H1 (cell line): ENCODE data around the gene TTLL5. TPM values are rescaled to one million over a fixed set of nuclear protein-coding genes. Genes with fewer than 3 reads are reported as not detected.

ENCODE experiments used
- CTCF ChIA-PET: fragments of 300-600 bp; sonication (Branson Sonifier 250); formaldehyde crosslinking; loops from one replicate; lab custom pipeline; 2021; ENCODE audit not compliant: partially characterized antibody; lab: Charles Lee
- POLR2A ChIA-PET: fragments of 300-600 bp; sonication (Branson Sonifier 250); formaldehyde crosslinking; loops from one replicate; lab custom pipeline; 2021; ENCODE audit warnings: inconsistent platforms; ENCODE audit not compliant: partially characterized antibody; lab: Charles Lee
- DNase-seq, 2 experiments: peaks; one replicate each; pipeline versions ENCODE4 v3.0.0 to v3.0.0-alpha.2; 2010 to 2022; ENCODE audit warnings: low spot score in 2 of 2, low read depth in 1 of 2, mixed read lengths in 1 of 2
- FAIRE-seq: peaks from 2 replicates; lab custom pipeline; 2011; peaks lifted over from hg19 to GRCh38; lab: Jason Lieb, UNC
- H2AFZ ChIP-seq: 2 replicates; pipeline ENCODE4 v1.8.1; 2012; ENCODE audit warnings: low read length, inconsistent platforms
- H2AK5ac ChIP-seq: 2 replicates; pipeline ENCODE4 v1.6.1; 2013; ENCODE audit warnings: low read depth, low read length
- H2BK120ac ChIP-seq: replicated peaks from 2 replicates; pipeline ENCODE3; 2013; ENCODE audit warnings: low read depth, low read length, inconsistent platforms
- H2BK12ac ChIP-seq: 2 replicates; pipeline ENCODE4 v1.6.1; 2013; ENCODE audit warnings: low read depth, low read length
- H2BK15ac ChIP-seq: 2 replicates; pipeline ENCODE4 v1.6.1; 2013; ENCODE audit warnings: low read length
- H2BK20ac ChIP-seq: 2 replicates; pipeline ENCODE4 v1.6.1; 2013; ENCODE audit warnings: low read length
- H2BK5ac ChIP-seq: 2 replicates; pipeline ENCODE4 v1.6.1; 2013; ENCODE audit warnings: low read depth, low read length
- H3K14ac ChIP-seq: 2 replicates; pipeline ENCODE4 v1.6.1; 2013; ENCODE audit warnings: inconsistent platforms; ENCODE audit not compliant: insufficient read length
- H3K18ac ChIP-seq: 2 replicates; pipeline ENCODE4 v1.6.1; 2013; ENCODE audit warnings: low read length; ENCODE audit errors: extremely low read depth
- H3K23ac ChIP-seq: 2 replicates; pipeline ENCODE4 v1.6.1; 2013; ENCODE audit warnings: inconsistent platforms; ENCODE audit not compliant: insufficient read length
- H3K23me2 ChIP-seq: 2 replicates; pipeline ENCODE4 v1.6.1; 2013; ENCODE audit warnings: low read depth, low read length
- H3K27ac ChIP-seq: 2 replicates; pipeline ENCODE4 v1.6.1; 2011; ENCODE audit warnings: low read depth, low read length, inconsistent platforms
- H3K27me3 ChIP-seq, 4 experiments: replicated peaks in 1 of 4; 1 replicate in 1 of 4; 2 replicates in 3 of 4; pipeline versions ENCODE4 v1.6.1 to v1.8.1; 2011 to 2013; ENCODE audit warnings: low read length in 3 of 4, mild to moderate bottlenecking in 3 of 4, inconsistent platforms in 2 of 4, mixed read lengths in 2 of 4, moderate library complexity in 1 of 4; ENCODE audit not compliant: control insufficient read depth in 3 of 4, insufficient read depth in 3 of 4; ENCODE audit errors: extremely low read depth in 1 of 4
- H3K36me3 ChIP-seq, 4 experiments: 2 replicates each; pipeline versions ENCODE4 v1.6.1 to v1.8.1; 2011 to 2013; ENCODE audit warnings: mild to moderate bottlenecking in 4 of 4, low read length in 3 of 4, moderate library complexity in 2 of 4, control low read depth in 1 of 4, inconsistent platforms in 1 of 4; ENCODE audit not compliant: insufficient read depth in 4 of 4, control insufficient read depth in 2 of 4
- H3K4ac ChIP-seq: replicated peaks from 2 replicates; pipeline ENCODE3; 2013; ENCODE audit warnings: low read length, low read depth, mixed read lengths, inconsistent platforms; ENCODE audit not compliant: insufficient read length
- H3K4me1 ChIP-seq, 4 experiments: replicated peaks in 1 of 4; 1 replicate in 1 of 4; 2 replicates in 3 of 4; pipeline versions ENCODE4 v1.6.1 to v1.8.1; 2011 to 2013; ENCODE audit warnings: low read length in 3 of 4, inconsistent platforms in 2 of 4, mixed read lengths in 1 of 4; ENCODE audit not compliant: insufficient read depth in 4 of 4, control insufficient read depth in 3 of 4
- H3K4me2 ChIP-seq, 2 experiments: 2 replicates each; pipeline versions ENCODE4 v1.6.1 to v1.8.1; 2011 to 2013; ENCODE audit warnings: low read depth in 2 of 2, low read length in 2 of 2, control low read depth in 1 of 2, inconsistent platforms in 1 of 2, mild to moderate bottlenecking in 1 of 2; ENCODE audit not compliant: insufficient read depth in 1 of 2
- H3K4me3 ChIP-seq, 4 experiments: fragments of 200-600, 300-600 bp in 1 of 4; sonication (generic), shearing (Covaris generic), sonication (Bioruptor Twin) in 1 of 4; 2 replicates each; pipeline versions ENCODE4 v1.5.1 to v1.8.1; 2011 to 2016; ENCODE audit warnings: low read length in 4 of 4, low read depth in 3 of 4, control low read depth in 2 of 4, inconsistent platforms in 2 of 4, mild to moderate bottlenecking in 2 of 4, mixed read lengths in 1 of 4, moderate library complexity in 1 of 4; ENCODE audit not compliant: insufficient read depth in 2 of 4; ENCODE audit errors: extremely low read depth in 1 of 4
- H3K56ac ChIP-seq: replicated peaks from 2 replicates; pipeline ENCODE3; 2013; ENCODE audit warnings: low read depth, mild to moderate bottlenecking, mixed read lengths, low read length, inconsistent platforms; ENCODE audit not compliant: insufficient read length
- H3K79me1 ChIP-seq: 2 replicates; pipeline ENCODE4 v1.6.1; 2013; ENCODE audit warnings: low read depth, low read length, control low read depth
- H3K79me2 ChIP-seq, 2 experiments: 2 replicates each; pipeline versions ENCODE4 v1.6.1 to v1.8.1; 2012 to 2013; ENCODE audit warnings: low read length in 2 of 2, mild to moderate bottlenecking in 2 of 2, inconsistent platforms in 1 of 2; ENCODE audit not compliant: insufficient read depth in 2 of 2, control insufficient read depth in 1 of 2
- H3K9ac ChIP-seq, 4 experiments: replicated peaks in 1 of 4; 1 replicate in 1 of 4; 2 replicates in 3 of 4; pipeline versions ENCODE4 v1.6.1 to v1.8.1; 2011 to 2013; ENCODE audit warnings: low read depth in 3 of 4, low read length in 3 of 4, control low read depth in 2 of 4, mild to moderate bottlenecking in 2 of 4, moderate library complexity in 2 of 4, inconsistent platforms in 1 of 4; ENCODE audit errors: extremely low read depth in 1 of 4
- H3K9me3 ChIP-seq, 2 experiments: 2 replicates each; pipeline versions ENCODE4 v1.6.1 to v1.8.1; 2012 to 2013; ENCODE audit warnings: mild to moderate bottlenecking in 2 of 2, moderate library complexity in 2 of 2, control low read depth in 1 of 2, inconsistent platforms in 1 of 2, low read depth in 1 of 2, low read length in 1 of 2, mixed read lengths in 1 of 2; ENCODE audit not compliant: insufficient read depth in 2 of 2
- H4K20me1 ChIP-seq, 2 experiments: replicated peaks in 1 of 2; 2 replicates each; pipeline versions ENCODE3 to v1.8.1; 2011 to 2013; ENCODE audit warnings: inconsistent platforms in 2 of 2, low read length in 2 of 2, mild to moderate bottlenecking in 1 of 2; ENCODE audit not compliant: insufficient read depth in 2 of 2, control insufficient read depth in 1 of 2
- H4K5ac ChIP-seq: 2 replicates; pipeline ENCODE4 v1.6.1; 2013; ENCODE audit warnings: low read length, low read depth, mixed read lengths, inconsistent platforms; ENCODE audit not compliant: insufficient read length
- H4K8ac ChIP-seq: 2 replicates; pipeline ENCODE4 v1.8.0; 2013; ENCODE audit warnings: mild to moderate bottlenecking, moderate library complexity, low read length, inconsistent platforms; ENCODE audit not compliant: insufficient read depth; ENCODE audit errors: extremely low read depth
- H4K91ac ChIP-seq: replicated peaks from 2 replicates; pipeline ENCODE3; 2013; ENCODE audit warnings: low read length, mixed read lengths, inconsistent platforms; ENCODE audit not compliant: insufficient read length
- CBX8 ChIP-seq: fragments of 300-800, 300-1000 bp; sonication (generic); IDR thresholded peaks from 2 replicates; pipeline ENCODE4 v1.7.1; 2016; ENCODE audit warnings: low read depth, low read length, borderline replicate concordance
- MAX ChIP-seq: IDR thresholded peaks from 2 replicates; pipeline ENCODE4 v1.6.1; 2012; ENCODE audit warnings: inconsistent platforms
- WGBS, 2 experiments: shearing (Covaris generic) in 1 of 2; methylation state at CpG; one replicate each; pipeline versions ENCODE4 v1.1.6 to v1.1.7; 2013 to 2015; ENCODE audit warnings: low lambda C conversion rate in 2 of 2, mixed read lengths in 2 of 2, inconsistent platforms in 1 of 2, low coverage in 1 of 2, missing lambda C conversion rate in 1 of 2; ENCODE audit not compliant: insufficient replicate concordance in 2 of 2, insufficient coverage in 1 of 2, insufficient read length in 1 of 2; ENCODE audit errors: extremely low coverage in 1 of 2, missing lambda C conversion rate in 1 of 2; 5-methylcytosine and 5-hydroxymethylcytosine counted together
- polyA plus RNA-seq, 7 experiments: library from polyadenylated mRNA; depleted of rRNA in 3 of 7; stranded (reverse) in 5 of 7; unstranded in 2 of 7; fragments of >200 nt in 5 of 7; fragments of 200-250 nt in 2 of 7; gene quantifications; 1 replicate in 5 of 7; 2 replicates in 1 of 7; 4 replicates in 1 of 7; pipeline versions ENCODE4 v1.2.1 to v1.2.3, GENCODE V29; 2011 to 2013; ENCODE audit warnings: missing spikeins in 2 of 7, mixed read lengths in 2 of 7
- total RNA-seq: library from RNA; stranded (reverse); fragmentation: NEBNext Ultra II Directional; extraction: Animal tissue kit (Norgen Biotek cat#: 25700); gene quantifications from 2 replicates; pipeline ENCODE4 v1.2.1, GENCODE V29; 2021

Gene TTLL5
- total and polyA plus RNA-seq, 2 of the 8 experiments (the other 6 are each of a cell fraction or from before 2014, with no cell fraction given) = 16.1 to 45.9 TPM

GRCh38 chr14:75972801-75973421, 311.9 kb downstream of the TTLL5 start:
- no peak overlapping the region for H3K4ac ChIP-seq
- ChIA-PET POLR2A (interaction anchor here (0.7 kb wide), 1 partner anchor 35 kb away, joined by 3 read pairs; no protein-coding TSS in a partner anchor), CTCF (interaction anchor here (0.8 to 20.1 kb wide), 8 partner anchors 10 to 490 kb away, joined by 3 to 261 read pairs (median 4); no protein-coding TSS in a partner anchor)
- no peak overlapping the region for H2AK5ac ChIP-seq
- H4K8ac ChIP-seq = no peak overlapping the region
- no peak overlapping the region for H4K91ac ChIP-seq
- WGBS, 2 experiments = 64% methylated on average over 7 of the region's 7 CpGs; no CpG with 5 or more reads in 1 of the 2 experiments
- no peak overlapping the region for H3K4me3 ChIP-seq
- H3K9ac ChIP-seq = no peak overlapping the region
- H3K27ac ChIP-seq = no peak overlapping the region
- no peaks in the 10 kb centered on the region for H3K27me3 ChIP-seq
- H3K56ac ChIP-seq = no peak overlapping the region
- no peak overlapping the region for H4K5ac ChIP-seq
- no peak overlapping the region for H2AFZ ChIP-seq
- no peaks in the 10 kb centered on the region for H3K23me2 ChIP-seq
- H3K9me3 ChIP-seq = no peaks in the 10 kb centered on the region
- no peak for FAIRE-seq
- DNase-seq = no peak
- no peaks in the 10 kb centered on the region for H3K79me2 ChIP-seq
- H3K4me1 ChIP-seq = peaks cover 0 to 3% (median under 1%) of the 10 kb centered on the region in 4 experiments; a peak in 3 of 7 replicates
- no peak overlapping the region for H2BK5ac ChIP-seq
- H2BK20ac ChIP-seq = no peak overlapping the region; the same call in 1 of the 2 replicates
- H3K18ac ChIP-seq = no peak overlapping the region
- H2BK120ac ChIP-seq = no peak overlapping the region
- no peak overlapping the region for H2BK15ac ChIP-seq
- no peaks in the 10 kb centered on the region for H4K20me1 ChIP-seq
- no peaks in the 10 kb centered on the region for H3K79me1 ChIP-seq
- no peak overlapping the region for H3K14ac ChIP-seq
- no peak overlapping the region for H3K4me2 ChIP-seq
- no peak overlapping the region for H2BK12ac ChIP-seq
- TF ChIP-seq CBX8 (no peak), MAX (peak; percentile 48)
- H3K23ac ChIP-seq = no peak overlapping the region
- H3K36me3 ChIP-seq = no peaks in the 10 kb centered on the region
